Heart right ventricle (tissue), 16 donors: ENCODE results near the gene EEF2. TPM values are rescaled to one million over a fixed set of nuclear protein-coding genes. Genes with fewer than 3 reads are reported as not detected.

Experiments used
- ATAC-seq, 8 donors: fragments of 200-7000 bp; cut with Tn5 transposase; one replicate each; pipeline ENCODE4 v1.9.1; 2020; ENCODE audit warnings: mild to moderate bottlenecking in 8 of 8, moderate library complexity in 8 of 8, moderate number of reproducible peaks in 1 of 8
- DNase-seq, 2 donors: peaks; one replicate each; pipeline ENCODE4 v3.0.0-alpha.2; 2020
- H3K27ac ChIP-seq, 10 donors: fragments of 200-600 bp; sonication (generic) in 2 of 10; one replicate each; pipeline versions ENCODE4 v1.5.0 to v1.8.0; 2020 to 2022; ENCODE audit warnings: mild to moderate bottlenecking in 3 of 10
- H3K27me3 ChIP-seq, 7 donors: fragments of 200-600 bp; one replicate each; pipeline ENCODE4 v1.8.0; 2021 to 2022; ENCODE audit warnings: mild to moderate bottlenecking in 2 of 7
- H3K36me3 ChIP-seq, 9 donors: fragments of 200-600 bp; sonication (generic) in 1 of 9; one replicate each; pipeline versions ENCODE4 v1.5.0 to v1.8.0; 2020 to 2022; ENCODE audit warnings: mild to moderate bottlenecking in 2 of 9
- H3K4me1 ChIP-seq, 9 donors: fragments of 200-600 bp; sonication (generic) in 1 of 9; one replicate each; pipeline versions ENCODE4 v1.5.0 to v1.8.0; 2020 to 2022; ENCODE audit warnings: mild to moderate bottlenecking in 4 of 9
- H3K4me3 ChIP-seq, 10 donors: fragments of 200-600 bp; sonication (generic) in 2 of 10; one replicate each; pipeline versions ENCODE4 v1.5.0 to v1.8.0; 2020 to 2022; ENCODE audit warnings: mild to moderate bottlenecking in 7 of 10, moderate library complexity in 2 of 10
- H3K9me3 ChIP-seq, 11 donors: fragments of 200-600 bp in 10 of 11; sonication (generic) in 2 of 11; one replicate each; pipeline versions ENCODE4 v1.5.0 to v1.8.0; 2013 to 2022; ENCODE audit warnings: mild to moderate bottlenecking in 2 of 11, control low read depth in 1 of 11, moderate library complexity in 1 of 11
- WGBS, 2 donors: extraction: QIAGEN DNeasy Blood & Tissue Kit; methylation state at CpG; one replicate each; pipeline ENCODE4 v1.1.7; 2013; ENCODE audit warnings: inconsistent platforms in 1 of 2; 5-methylcytosine and 5-hydroxymethylcytosine counted together
- intact Hi-C, 10 donors: fragments of 100-400 bp; cut with DNase I; formaldehyde crosslinking; loops; one replicate each; pipeline versions ENCODE4 v1.11.1 to v1.14.2; 2022
- polyA plus RNA-seq, 2 donors: library from polyadenylated mRNA; stranded (reverse); fragments of 200-250 nt; gene quantifications; one replicate each; pipeline ENCODE4 v1.2.3, GENCODE V29; 2013
- total RNA-seq, 10 donors: library from RNA; stranded (reverse); fragmentation: NEBNext Ultra II Directional in 3 of 10; extraction: Animal tissue kit (Norgen Biotek cat#: 25700) in 3 of 10; gene quantifications; one replicate each; pipeline versions ENCODE4 v1.2.1 to v1.2.4, GENCODE V29; 2021 to 2023
- TF ChIP-seq, protein P1 (sequence below), 9 donors: fragments of 200-600 bp; sonication (generic) in 2 of 9; IDR thresholded peaks; one replicate each; pipeline versions ENCODE4 v1.5.0 to v1.8.0; 2021 to 2022; ENCODE audit warnings: antibody characterized with exemption in 9 of 9, mild to moderate bottlenecking in 5 of 9, moderate library complexity in 1 of 9
- donor health status: Arrhythmogenic right ventricular cardiomyopathy.
- donor health status: ischemic (EF 13 %, LVEDD 7.1; RV severe dilation, severe dysfunction).
- donor health status: healthy with polysubstance abuse.
- donor health status: DM: no; HTN: yes; CAD: no.
- donor health status: DM: no; HTN: no; CAD: no.
- donor health status: ischemic (EF 25% LVEDD 6.9; RV normal size, moderate dysfunction).
- donor health status: ischemic (EF 25% LVEDD 5.7; RV mildly dilated, moderate dysfunction).
- donor health status: healthy.
- donor health status: DM: yes; HTN: yes; CAD: no.
- donor health status: Ischemic cardiomyopathy.
- donor health status: ischemic (EF 35%, LVEDD 5.7; RV mildly dilated, moderate dysfunction).
- donor health status: nonischemic (EF 11% LVEDD 7.7; RV severe dilation, severe dysfunction).
- donor health status: DM: yes; HTN: yes; CAD: no.
- donor health status: PGD.
- donor health status: ischemic (EF 29% LVEDD 5.4; RV normal size, mild dysfunction).
- donor health status: nonischemic (EF 23%, LVEDD 6.1; RV moderate dilation, normal function).

EEF2 gene
- total and polyA plus RNA-seq, 12 donors = 704 to 2,887 (median 2,554) TPM

DNA sequence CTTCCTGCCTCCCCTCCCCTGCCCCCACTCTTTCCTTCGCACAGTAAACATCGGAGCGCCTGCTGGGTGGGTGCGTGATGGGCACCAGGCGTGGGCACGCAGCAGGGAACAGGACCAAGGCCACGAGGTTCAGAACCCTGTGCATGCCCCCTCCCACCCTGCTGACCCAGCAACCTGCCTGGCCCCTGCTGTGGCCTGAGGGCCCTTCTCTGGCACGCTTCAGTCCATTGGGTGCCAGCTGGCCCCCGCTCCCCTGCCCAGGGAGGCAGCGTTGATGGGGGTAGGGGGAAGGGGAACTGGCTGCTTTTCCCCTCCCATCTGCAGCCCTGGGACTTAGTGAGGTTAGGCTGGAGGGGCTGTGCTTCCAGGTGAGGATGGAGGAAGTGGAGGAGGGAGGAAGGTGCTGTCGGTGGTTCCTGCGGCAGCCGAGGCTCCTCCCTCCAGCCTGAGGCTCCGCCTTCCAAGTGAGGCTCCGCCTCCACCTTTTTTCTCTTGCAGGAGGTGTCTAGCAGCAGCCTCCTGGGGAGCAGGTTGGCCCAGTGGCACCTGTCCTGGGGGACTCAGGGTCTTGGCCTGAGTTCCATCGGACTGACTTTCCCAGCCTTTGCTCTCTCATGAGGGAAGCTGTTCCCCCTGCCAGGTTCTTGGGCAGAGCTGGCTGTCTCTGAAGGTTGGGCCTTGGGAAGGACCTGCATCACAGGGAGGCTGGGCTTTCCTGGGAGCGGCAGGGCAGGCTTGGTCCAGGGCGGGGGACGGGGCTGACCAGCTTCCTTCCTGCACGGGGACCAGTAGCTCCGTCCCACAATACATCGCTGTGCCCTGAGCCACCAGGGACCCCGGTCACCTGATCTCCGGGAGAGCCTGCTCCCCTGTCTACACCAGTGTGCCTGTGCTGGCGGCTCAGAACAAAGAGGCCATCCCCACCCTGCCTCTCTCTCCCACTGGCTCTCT lies 29.6 kb upstream of the EEF2 start:
- Histone ChIP-seq H3K4me3 (peak overlapping the region in 9 of 10 donors; percentile 2 to 43 (median 30)), H3K27me3 (no peaks in the 10 kb centered on the region), H3K9me3 (no peaks in the 10 kb centered on the region), H3K36me3 (peaks cover 0 to 79% (median 22%) of the 10 kb centered on the region in 9 donors), H3K4me1 (peaks cover 24 to 71% (median 60%) of the 10 kb centered on the region in 9 donors), H3K27ac (peak overlapping the region; percentile 26 to 87 (median 75))
- DNase-seq (peak; percentile 70), ATAC-seq (peak; percentile 48 to 89 (median 80))
- TF ChIP-seq, protein P1, sequence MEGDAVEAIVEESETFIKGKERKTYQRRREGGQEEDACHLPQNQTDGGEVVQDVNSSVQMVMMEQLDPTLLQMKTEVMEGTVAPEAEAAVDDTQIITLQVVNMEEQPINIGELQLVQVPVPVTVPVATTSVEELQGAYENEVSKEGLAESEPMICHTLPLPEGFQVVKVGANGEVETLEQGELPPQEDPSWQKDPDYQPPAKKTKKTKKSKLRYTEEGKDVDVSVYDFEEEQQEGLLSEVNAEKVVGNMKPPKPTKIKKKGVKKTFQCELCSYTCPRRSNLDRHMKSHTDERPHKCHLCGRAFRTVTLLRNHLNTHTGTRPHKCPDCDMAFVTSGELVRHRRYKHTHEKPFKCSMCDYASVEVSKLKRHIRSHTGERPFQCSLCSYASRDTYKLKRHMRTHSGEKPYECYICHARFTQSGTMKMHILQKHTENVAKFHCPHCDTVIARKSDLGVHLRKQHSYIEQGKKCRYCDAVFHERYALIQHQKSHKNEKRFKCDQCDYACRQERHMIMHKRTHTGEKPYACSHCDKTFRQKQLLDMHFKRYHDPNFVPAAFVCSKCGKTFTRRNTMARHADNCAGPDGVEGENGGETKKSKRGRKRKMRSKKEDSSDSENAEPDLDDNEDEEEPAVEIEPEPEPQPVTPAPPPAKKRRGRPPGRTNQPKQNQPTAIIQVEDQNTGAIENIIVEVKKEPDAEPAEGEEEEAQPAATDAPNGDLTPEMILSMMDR (IDR thresholded peaks at IDR 0.05) = no peak
- WGBS, 2 donors = 67 to 77% methylated on average over 25 of the region's 25 CpGs
- intact Hi-C loops = loop anchor here in 2 of 10 donors (5.0 kb wide), 2 partner anchors 42 to 47 kb away; no protein-coding TSS in a partner anchor

DNA sequence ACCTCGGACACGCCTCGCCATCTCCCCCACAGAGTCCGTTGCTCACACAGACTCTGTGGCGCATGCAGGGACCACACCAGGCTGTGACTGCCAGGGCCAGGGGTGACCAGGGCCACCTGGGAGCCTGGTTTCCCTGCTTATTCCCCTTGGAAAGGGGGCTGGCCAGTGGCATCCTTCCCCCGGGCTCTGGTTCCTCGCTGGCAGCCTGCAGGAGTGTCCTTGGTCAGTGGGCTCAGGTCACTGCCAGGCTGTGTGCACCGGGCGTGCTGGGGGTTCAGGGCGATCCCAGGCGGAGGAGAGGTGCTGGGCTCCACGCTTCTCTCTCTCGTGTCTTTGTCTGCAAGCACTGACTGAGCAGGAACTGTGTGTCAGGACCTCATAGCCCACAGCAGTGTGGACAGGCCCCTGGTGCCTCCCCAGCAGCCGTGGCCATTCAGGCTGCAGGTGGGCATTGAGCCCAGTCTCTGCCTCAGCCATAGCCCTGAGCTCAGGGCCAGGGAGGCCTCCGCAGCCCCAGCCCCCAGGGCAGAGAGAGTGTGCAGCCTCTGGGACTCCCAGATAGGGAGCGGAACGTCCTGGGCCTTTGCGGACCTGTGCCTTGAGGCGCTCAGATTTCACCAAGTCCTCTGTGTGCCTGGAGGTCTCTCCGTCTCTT lies 28.8 kb upstream of the EEF2 start:
- DNase-seq (no peak), ATAC-seq (peak in 3 of 8 donors; percentile 7 to 41 (median 12))
- intact Hi-C loops = loop anchor here in 1 of 10 donors (5.0 kb wide), 1 partner anchor 43 kb away; no protein-coding TSS in a partner anchor
- WGBS, 2 donors = 82 to 88% methylated on average over 20 of the region's 20 CpGs
- Histone ChIP-seq H3K4me1 (peaks cover 32 to 73% (median 61%) of the 10 kb centered on the region in 9 donors), H3K4me3 (no peak overlapping the region), H3K36me3 (peaks cover 0 to 75% (median 22%) of the 10 kb centered on the region in 9 donors), H3K9me3 (no peaks in the 10 kb centered on the region), H3K27me3 (no peaks in the 10 kb centered on the region), H3K27ac (peak overlapping the region in 9 of 10 donors; percentile 26 to 87 (median 75))
- TF ChIP-seq, protein P1 (IDR thresholded peaks at IDR 0.05) = no peak

DNA sequence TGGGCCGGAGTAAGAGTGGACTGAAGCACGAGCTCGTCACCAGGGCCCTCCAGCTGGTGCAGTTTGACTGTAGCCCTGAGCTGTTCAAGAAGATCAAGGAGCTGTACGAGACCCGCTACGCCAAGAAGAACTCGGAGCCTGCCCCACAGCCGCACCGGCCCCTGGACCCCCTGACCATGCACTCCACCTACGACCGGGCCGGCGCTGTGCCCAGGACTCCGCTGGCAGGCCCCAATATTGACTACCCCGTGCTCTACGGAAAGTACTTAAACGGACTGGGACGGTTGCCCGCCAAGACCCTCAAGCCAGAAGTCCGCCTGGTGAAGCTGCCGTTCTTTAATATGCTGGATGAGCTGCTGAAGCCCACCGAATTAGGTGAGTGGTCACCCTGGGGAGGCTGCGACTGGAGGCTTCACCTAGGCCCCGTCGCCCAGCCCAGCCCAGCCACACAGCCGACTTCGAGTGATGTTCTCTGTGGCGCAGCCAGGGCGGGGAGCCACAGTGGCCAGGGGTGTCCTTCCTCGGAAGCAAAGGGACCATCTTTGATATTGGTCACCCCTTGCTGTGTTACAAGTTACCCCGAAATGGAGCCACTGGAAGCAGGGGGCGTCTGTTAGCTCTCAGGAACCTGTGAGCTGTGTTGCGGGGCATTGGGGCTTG lies 27.8 kb upstream of the EEF2 start:
- TF ChIP-seq, protein P1 (IDR thresholded peaks at IDR 0.05) = no peak
- ATAC-seq (no peak), DNase-seq (no peak)
- Histone ChIP-seq H3K4me3 (no peak overlapping the region), H3K4me1 (peaks cover 41 to 82% (median 70%) of the 10 kb centered on the region in 9 donors), H3K27ac (peak overlapping the region in 5 of 10 donors; percentile 5 to 48 (median 37)), H3K9me3 (no peaks in the 10 kb centered on the region), H3K36me3 (peaks cover 0 to 67% (median 22%) of the 10 kb centered on the region in 9 donors), H3K27me3 (no peaks in the 10 kb centered on the region)
- intact Hi-C loops = loop anchor here in 1 of 10 donors (5.0 kb wide), 1 partner anchor 44 kb away; no protein-coding TSS in a partner anchor
- WGBS, 2 donors = 94 to 96% methylated on average over 33 of the region's 33 CpGs
